Left ventricle myocardium inferior (tissue), 1 donor: ENCODE results near the gene TRIM33. TPM values are rescaled to one million over a fixed set of nuclear protein-coding genes. Genes with fewer than 3 reads are reported as not detected.
"Not testable (repeated sequence)": the region's sequence is repeated elsewhere in the genome, so short reads cannot be mapped to it uniquely, and the experiment has no call there.

Source experiments
- DNase-seq: peaks from one replicate; pipeline ENCODE4 v3.0.0-alpha.2; 2020
- H3K27ac ChIP-seq: fragments of 200-600 bp; replicated peaks from 2 replicates; pipeline ENCODE4 v1.8.0; 2021
- H3K27me3 ChIP-seq: fragments of 200-600 bp; 2 replicates; pipeline ENCODE4 v1.8.0; 2021; ENCODE audit warnings: low read depth
- H3K36me3 ChIP-seq: fragments of 200-600 bp; 2 replicates; pipeline ENCODE4 v1.8.0; 2021
- H3K4me1 ChIP-seq: fragments of 200-600 bp; 2 replicates; pipeline ENCODE4 v1.8.0; 2021
- H3K4me3 ChIP-seq: fragments of 200-600 bp; 2 replicates; pipeline ENCODE4 v1.8.0; 2021; ENCODE audit warnings: mild to moderate bottlenecking, moderate library complexity
- H3K9me3 ChIP-seq: fragments of 200-600 bp; replicated peaks from 2 replicates; pipeline ENCODE4 v1.8.0; 2021
- CTCF ChIP-seq: fragments of 200-600 bp; IDR thresholded peaks from 2 replicates; pipeline ENCODE4 v1.8.0; 2021; ENCODE audit warnings: antibody characterized with exemption, mild to moderate bottlenecking, borderline replicate concordance
- intact Hi-C: fragments of 100-400 bp; cut with micrococcal nuclease; formaldehyde crosslinking; loops from one replicate; pipeline ENCODE4 v1.11.0; 2022
- total RNA-seq: library from RNA; stranded (reverse); fragmentation: NEBNext Ultra II Directional; extraction: Animal tissue kit (Norgen Biotek cat#: 25700); gene quantifications from one replicate; pipeline ENCODE4 v1.2.1, GENCODE V29; 2021
- donor health status: DM: no; HTN: yes; CAD: no; lungs with severe emphysema.

TRIM33 gene
- total RNA-seq, 1 donor from 2014 or later = 14.2 TPM

- no peak for DNase-seq
- no peak for TF ChIP-seq CTCF
- Histone ChIP-seq H3K36me3 (no peaks in the 10 kb centered on the region), H3K4me3 (no peak overlapping the region), H3K4me1 (peaks cover 10% of the 10 kb centered on the region), H3K27me3 (no peaks in the 10 kb centered on the region), H3K9me3 (peaks cover 33% of the 10 kb centered on the region), H3K27ac (no peak overlapping the region)
- intact Hi-C loops = no loop called here
Measured at GRCh38 chr1:114384922-114385321, 126.1 kb downstream of the TRIM33 start.

- Histone ChIP-seq H3K36me3 (no peaks in the 10 kb centered on the region), H3K27ac (no peak overlapping the region), H3K9me3 (peaks cover 31% of the 10 kb centered on the region), H3K4me3 (no peak overlapping the region), H3K4me1 (no peaks in the 10 kb centered on the region), H3K27me3 (no peaks in the 10 kb centered on the region)
- DNase-seq = no peak
- TF ChIP-seq CTCF = no peak
- intact Hi-C loops = no loop called here
Measured at GRCh38 chr1:114379987-114380386, 131.0 kb downstream of the TRIM33 start.

- Histone ChIP-seq H3K27me3 (no peaks in the 10 kb centered on the region), H3K4me3 (no peak overlapping the region), H3K4me1 (no peaks in the 10 kb centered on the region), H3K27ac (no peak overlapping the region), H3K9me3 (peaks cover 31% of the 10 kb centered on the region), H3K36me3 (no peaks in the 10 kb centered on the region)
- DNase-seq = no peak
- TF ChIP-seq CTCF = no peak
- intact Hi-C loops = no loop called here
Measured at GRCh38 chr1:114379358-114379757, 131.6 kb downstream of the TRIM33 start.

- Histone ChIP-seq H3K27me3 (no peaks in the 10 kb centered on the region), H3K36me3 (no peaks in the 10 kb centered on the region), H3K27ac (no peak overlapping the region), H3K4me1 (no peaks in the 10 kb centered on the region), H3K9me3 (peaks cover 27% of the 10 kb centered on the region), H3K4me3 (no peak overlapping the region)
- intact Hi-C loops = no loop called here
- TF ChIP-seq CTCF = no peak
- no peak for DNase-seq
Measured at GRCh38 chr1:114377356-114377755, 133.6 kb downstream of the TRIM33 start.

GRCh38 chr1:114369930-114370329 is 141.1 kb downstream of the TRIM33 start:
- H3K4me1 ChIP-seq = no peaks in the 10 kb centered on the region
- no peaks in the 10 kb centered on the region for H3K36me3 ChIP-seq
- intact Hi-C loops = no loop called here
- no peak overlapping the region for H3K4me3 ChIP-seq
- H3K27me3 ChIP-seq = no peaks in the 10 kb centered on the region
- DNase-seq = no peak
- peaks cover 14% of the 10 kb centered on the region for H3K9me3 ChIP-seq
- H3K27ac ChIP-seq = no peak overlapping the region
- no peak for TF ChIP-seq CTCF

GRCh38 chr1:114369266-114369919 is 141.6 kb downstream of the TRIM33 start:
- not testable (repeated sequence) for DNase-seq

More at GRCh38 chr1:114369266-114369919, 141.6 kb downstream of the TRIM33 start:
- H3K36me3 ChIP-seq, H3K4me1 ChIP-seq, H3K4me3 ChIP-seq, H3K9me3 ChIP-seq, H3K27me3 ChIP-seq, H3K27ac ChIP-seq, intact Hi-C loops: not testable (repeated sequence)
